Stimulated activated naive CD8-positive, alpha-beta T cell treated with anti-CD3 and anti-CD28 coated beads, Interleukin-15, amount 100 ng/mL, for 72 hours (primary cell): ENCODE results near the gene KRT84.
"Not testable (repeated sequence)": the region's sequence is repeated elsewhere in the genome, so short reads cannot be mapped to it uniquely, and the experiment has no call there.

ENCODE experiments used
- ATAC-seq: fragments of 150-1000 bp; cut with Tn5 transposase; 2 replicates; pipeline ENCODE4 v1.10.0; 2021; ENCODE audit warnings: mild to moderate bottlenecking, moderate library complexity
- DNase-seq, 2 donors: peaks; one replicate each; pipeline ENCODE4 v3.0.0; 2021 to 2022
- H3K27ac Mint-ChIP-seq, 2 donors: one replicate each; pipeline ENCODE4 v1.8.0; 2022; ENCODE audit warnings: mild to moderate bottlenecking in 2 of 2, mixed read lengths in 2 of 2, moderate library complexity in 2 of 2
- H3K27me3 Mint-ChIP-seq: one replicate; pipeline ENCODE4 v1.8.0; 2022; ENCODE audit warnings: mixed read lengths
- H3K4me1 Mint-ChIP-seq: one replicate; pipeline ENCODE4 v1.8.0; 2022; ENCODE audit warnings: mild to moderate bottlenecking, mixed read lengths
- H3K4me3 Mint-ChIP-seq, 2 donors: one replicate each; pipeline ENCODE4 v1.8.0; 2022; ENCODE audit warnings: mild to moderate bottlenecking in 2 of 2, mixed read lengths in 2 of 2, moderate library complexity in 1 of 2
- H3K9me3 Mint-ChIP-seq, 2 donors: one replicate each; pipeline ENCODE4 v1.8.0; 2022; ENCODE audit warnings: mixed read lengths in 2 of 2

KRT84 gene

DNA sequence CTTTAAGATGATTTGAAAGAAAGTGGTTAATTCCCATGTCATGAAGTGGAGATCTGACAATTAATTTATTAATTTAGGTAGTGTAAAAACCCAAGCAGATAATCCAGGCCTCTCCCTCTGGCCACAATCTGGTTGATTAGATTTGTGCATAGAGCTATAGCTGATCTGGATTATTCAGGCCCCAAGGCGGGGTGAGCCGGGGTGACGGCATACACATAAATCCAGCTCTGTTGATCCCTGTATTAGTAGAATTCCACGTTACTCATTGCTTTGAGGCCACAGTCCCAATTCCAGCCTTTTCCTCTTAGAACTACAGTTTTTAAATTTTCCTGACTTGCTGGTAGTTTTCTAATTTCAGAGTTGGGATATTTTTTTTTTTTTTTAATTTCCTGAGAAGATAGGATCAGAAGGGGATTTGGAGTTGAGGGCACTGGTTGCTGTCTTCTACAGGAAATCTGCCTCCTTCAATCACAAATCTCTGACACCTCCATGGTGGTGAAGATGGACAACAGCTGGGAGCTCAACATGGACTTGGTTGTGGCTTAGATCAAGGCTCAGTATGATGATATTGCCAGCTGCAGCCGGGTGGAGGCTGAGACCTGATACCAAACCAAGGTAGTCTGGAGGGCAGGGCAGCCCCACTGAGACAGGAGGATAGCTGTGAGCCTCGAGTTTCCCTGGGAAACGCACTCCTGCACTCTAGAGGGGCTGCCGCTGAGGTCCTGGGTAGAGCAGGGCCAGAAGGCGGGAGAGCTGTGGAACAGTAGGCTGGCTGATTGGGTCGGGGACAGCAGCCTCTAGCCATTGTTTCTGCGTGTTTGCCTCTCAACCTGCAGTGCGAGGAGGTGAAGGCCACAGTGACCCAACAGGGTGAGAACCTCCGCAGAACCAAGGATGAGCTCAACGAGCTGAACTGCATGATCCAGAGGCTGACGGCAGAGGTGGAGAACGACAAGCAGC, 37.6 kb downstream of the KRT84 start:
- no peak overlapping the region for H3K4me3 Mint-ChIP-seq
- DNase-seq = no peak
- ATAC-seq = no peak
- peaks cover 13% of the 10 kb centered on the region for H3K27me3 Mint-ChIP-seq
- H3K27ac Mint-ChIP-seq = no peak overlapping the region
- H3K4me1 Mint-ChIP-seq = peaks cover 14% of the 10 kb centered on the region
- no peaks in the 10 kb centered on the region for H3K9me3 Mint-ChIP-seq

DNA sequence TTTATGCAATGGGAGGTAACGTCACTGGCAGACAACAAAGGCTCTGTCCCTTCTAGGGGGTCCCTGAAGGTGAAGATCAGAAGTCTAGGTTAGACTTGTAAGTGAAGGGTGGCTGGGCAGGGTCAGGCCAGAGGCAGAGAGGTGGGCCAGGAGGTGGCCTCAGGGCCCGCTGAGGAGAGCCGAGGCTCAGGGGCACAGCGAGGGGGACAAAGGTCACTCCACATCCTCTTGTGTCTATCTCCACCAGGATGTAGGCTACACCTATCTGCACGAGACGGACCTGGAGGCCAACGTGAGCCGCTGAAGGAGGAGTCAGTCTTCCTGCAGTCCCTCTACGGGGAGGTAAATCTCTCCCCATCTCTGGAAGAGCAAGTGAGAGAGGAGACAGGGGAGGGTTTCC, 38.4 kb downstream of the KRT84 start:
- ATAC-seq (no peak), DNase-seq (no peak)
- peaks cover 6% of the 10 kb centered on the region for H3K4me1 Mint-ChIP-seq
- H3K9me3 Mint-ChIP-seq = no peaks in the 10 kb centered on the region
- H3K4me3 Mint-ChIP-seq = no peak overlapping the region
- H3K27me3 Mint-ChIP-seq = peaks cover 8% of the 10 kb centered on the region
- H3K27ac Mint-ChIP-seq = no peak overlapping the region

DNA sequence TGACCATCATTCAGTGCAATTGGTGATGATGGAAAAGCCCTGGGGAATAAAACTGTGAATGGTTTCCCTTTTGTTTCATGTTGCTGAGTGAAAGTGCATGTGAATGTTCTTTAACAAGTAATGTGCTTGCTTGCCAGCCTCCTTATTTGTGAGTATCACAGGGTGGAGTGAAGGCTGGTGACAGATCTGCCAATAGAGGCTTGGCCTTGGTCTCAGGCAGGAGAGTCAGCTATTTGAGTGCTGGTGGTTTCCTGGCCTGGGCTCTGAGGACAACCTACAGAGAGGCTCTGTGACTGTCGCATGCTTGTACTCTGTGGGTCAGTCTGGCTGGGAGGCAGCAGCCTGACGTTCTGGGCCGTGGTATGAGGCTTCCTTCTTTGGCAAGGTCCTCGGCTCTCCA, 38.9 kb downstream of the KRT84 start:
- no peak overlapping the region for H3K27ac Mint-ChIP-seq
- H3K9me3 Mint-ChIP-seq = no peaks in the 10 kb centered on the region
- H3K4me3 Mint-ChIP-seq = no peak overlapping the region
- peaks cover 2% of the 10 kb centered on the region for H3K4me1 Mint-ChIP-seq
- DNase-seq (no peak), ATAC-seq (no peak)
- peaks cover 8% of the 10 kb centered on the region for H3K27me3 Mint-ChIP-seq

DNA sequence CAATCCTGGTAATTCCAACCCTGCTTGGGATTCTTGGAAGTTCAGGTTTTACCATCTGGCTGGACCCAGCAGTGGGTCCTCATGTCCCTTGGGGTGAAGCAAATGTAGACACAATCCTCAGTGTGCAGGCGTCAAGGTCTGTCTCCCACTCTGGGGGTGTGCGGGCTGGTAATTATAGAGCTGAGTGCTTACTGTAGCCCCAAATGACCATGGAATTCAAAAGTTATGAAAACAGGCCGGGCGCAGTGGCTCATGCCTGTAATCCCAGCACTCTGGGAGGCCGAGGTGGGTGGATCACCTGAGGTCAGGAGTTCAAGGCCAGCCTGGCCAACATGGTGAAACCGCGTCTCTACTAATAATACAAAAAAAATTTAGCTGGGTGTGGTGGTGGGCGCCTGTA, 40.4 kb downstream of the KRT84 start:
- H3K27ac Mint-ChIP-seq, H3K9me3 Mint-ChIP-seq, ATAC-seq, H3K27me3 Mint-ChIP-seq, H3K4me1 Mint-ChIP-seq, DNase-seq, H3K4me3 Mint-ChIP-seq: not testable (repeated sequence)

DNA sequence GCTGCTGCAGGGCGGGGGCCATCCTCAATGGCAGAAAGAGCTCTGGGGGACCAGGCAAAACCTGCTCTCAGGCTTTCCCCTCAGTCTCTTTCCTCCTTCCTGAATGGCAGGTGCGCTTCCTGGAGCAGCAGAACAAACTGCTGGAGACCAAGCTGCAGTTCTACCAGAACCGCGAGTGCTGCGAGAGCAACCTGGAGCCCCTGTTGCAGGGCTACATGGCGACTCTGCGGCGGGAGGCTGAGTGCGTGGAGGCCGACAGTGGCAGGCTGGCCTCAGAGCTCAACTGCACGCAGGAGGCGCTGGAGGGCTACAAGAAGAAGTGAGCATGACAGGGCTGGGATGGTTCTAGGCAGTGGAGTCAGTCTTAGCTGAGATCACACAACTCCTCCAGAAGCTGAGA, 41.3 kb downstream of the KRT84 start:
- no peak for ATAC-seq
- Mint-ChIP-seq H3K4me1 (no peaks in the 10 kb centered on the region), H3K27ac (no peak overlapping the region), H3K4me3 (no peak overlapping the region), H3K9me3 (no peaks in the 10 kb centered on the region), H3K27me3 (no peaks in the 10 kb centered on the region)
- no peak for DNase-seq

DNA sequence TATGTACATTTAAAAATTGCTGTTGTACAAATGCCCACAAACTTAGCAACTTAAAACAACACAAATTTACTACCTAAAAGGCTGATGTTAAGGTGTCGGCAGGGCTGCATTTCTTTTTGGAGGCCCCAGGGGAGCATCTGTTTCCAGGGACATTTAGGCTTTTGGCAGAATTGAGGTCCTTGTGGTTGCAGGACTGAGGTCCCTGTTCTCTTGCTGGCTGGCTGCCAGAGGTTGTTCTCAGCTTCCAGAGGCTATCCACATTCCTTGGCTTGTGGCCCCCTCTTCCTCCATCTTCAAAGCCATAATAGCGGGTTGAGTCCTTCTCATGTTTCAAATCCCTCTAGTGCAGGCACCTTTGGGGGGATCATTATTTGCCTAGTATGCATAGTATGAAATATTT, 41.9 kb downstream of the KRT84 start:
- H3K4me1 Mint-ChIP-seq = no peaks in the 10 kb centered on the region
- H3K9me3 Mint-ChIP-seq = no peaks in the 10 kb centered on the region
- ATAC-seq (no peak), DNase-seq (no peak)
- no peak overlapping the region for H3K4me3 Mint-ChIP-seq
- H3K27me3 Mint-ChIP-seq = peaks cover 4% of the 10 kb centered on the region
- no peak overlapping the region for H3K27ac Mint-ChIP-seq

DNA sequence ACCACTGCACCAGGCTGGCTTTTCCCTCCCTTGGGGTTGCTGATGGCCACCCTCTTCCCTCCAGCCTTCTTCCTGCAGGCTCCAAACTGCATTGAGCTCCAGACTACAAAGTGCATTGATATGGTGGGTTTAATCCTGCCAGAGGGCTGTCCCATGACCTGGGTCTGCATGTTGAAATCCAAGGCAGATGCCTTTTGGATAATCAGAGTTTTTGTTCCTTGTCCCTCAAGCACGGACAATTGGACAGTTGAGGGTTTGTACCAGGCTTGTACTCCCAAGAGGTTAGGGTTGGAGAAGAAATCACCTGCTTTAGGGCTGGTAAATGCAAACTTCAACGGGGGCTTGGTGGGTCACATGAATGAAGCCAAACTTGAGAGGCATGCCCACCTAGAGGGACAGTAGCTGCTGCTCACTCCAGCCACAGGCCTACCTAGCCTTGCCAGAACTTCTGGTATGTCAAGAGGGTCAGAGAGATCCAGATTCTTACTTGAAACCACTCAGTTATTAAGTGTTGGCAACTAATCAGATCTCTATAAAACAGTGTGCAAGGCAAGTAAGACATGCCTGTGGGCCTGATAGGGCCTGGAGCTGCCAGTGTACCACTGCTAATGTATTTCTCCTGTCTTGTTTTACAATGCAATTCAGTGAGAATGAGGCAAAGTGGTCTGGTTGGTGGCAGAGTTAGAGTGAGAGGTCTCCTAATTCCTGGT, 42.5 kb downstream of the KRT84 start:
- H3K4me1 Mint-ChIP-seq = no peaks in the 10 kb centered on the region
- H3K4me3 Mint-ChIP-seq = no peak overlapping the region
- no peak overlapping the region for H3K27ac Mint-ChIP-seq
- ATAC-seq = no peak
- peaks cover 8% of the 10 kb centered on the region for H3K27me3 Mint-ChIP-seq
- no peaks in the 10 kb centered on the region for H3K9me3 Mint-ChIP-seq
- DNase-seq = no peak

DNA sequence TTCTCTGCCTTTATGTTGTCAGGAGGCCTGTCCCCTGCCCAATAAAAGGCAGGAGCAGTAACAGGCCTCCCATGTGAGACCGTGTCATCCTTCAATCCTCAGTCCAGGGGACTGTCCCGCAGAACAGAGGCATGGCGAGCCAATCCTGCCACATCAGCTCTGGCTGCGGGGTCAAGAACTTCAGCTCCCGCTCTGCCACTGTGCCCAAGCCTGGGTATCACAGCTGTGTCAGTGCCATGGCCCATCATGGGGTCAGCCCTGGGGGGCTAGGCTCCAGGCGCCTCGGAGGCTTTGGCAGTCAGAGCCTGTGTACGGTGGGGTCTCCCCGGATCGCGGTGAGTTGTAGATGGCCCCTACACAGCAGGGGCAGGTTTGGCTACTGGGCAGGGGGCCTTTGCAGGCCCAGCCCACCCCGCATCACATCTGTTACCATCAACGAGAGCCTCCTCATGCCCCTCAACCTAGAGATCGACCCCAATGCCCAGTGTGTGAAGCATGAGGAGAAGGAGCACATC, 44.3 kb downstream of the KRT84 start:
- Mint-ChIP-seq H3K4me3 (no peak overlapping the region), H3K27ac (no peak overlapping the region), H3K27me3 (peaks cover 8% of the 10 kb centered on the region), H3K9me3 (no peaks in the 10 kb centered on the region), H3K4me1 (peaks cover 8% of the 10 kb centered on the region)
- no peak for DNase-seq
- no peak for ATAC-seq

DNA sequence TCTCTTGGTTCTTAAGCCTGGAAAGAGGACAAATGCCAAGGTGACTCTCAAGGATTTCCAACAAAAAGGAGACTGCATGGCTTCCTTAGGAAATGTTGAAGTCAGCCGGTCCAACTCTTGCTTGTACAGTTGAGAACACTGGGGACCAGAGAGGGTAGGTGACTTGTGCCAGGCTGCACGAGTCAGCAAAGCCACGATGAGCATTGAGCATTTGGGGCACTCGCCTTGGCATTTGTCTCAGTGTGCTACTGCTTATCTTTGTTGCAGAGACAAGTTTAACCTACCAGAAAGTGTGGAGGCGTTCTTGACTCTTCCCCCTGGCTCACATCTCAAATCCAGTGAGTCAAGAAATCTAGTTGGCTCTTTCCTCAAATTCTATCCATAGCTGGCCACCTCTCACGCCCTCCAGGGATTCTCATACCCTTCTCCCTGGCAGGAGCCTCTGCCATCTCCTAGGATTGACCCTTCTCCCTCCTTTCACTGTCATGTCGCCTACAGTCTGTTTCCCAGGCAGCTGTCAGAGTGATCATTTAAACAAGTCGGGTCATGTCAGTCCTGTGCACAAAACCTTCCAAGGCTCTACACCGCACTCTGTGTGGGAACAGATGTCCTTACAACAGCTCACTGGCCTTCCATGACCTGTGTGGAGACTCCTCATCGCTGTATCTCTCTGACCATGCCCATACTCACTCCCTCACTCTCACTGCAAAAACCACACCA, 47.1 kb downstream of the KRT84 start:
- ATAC-seq = no peak
- H3K4me1 Mint-ChIP-seq = peaks cover 8% of the 10 kb centered on the region
- H3K27ac Mint-ChIP-seq = peak overlapping the region in 1 of 2 donors; percentile 9
- H3K9me3 Mint-ChIP-seq = no peaks in the 10 kb centered on the region
- H3K4me3 Mint-ChIP-seq = no peak overlapping the region
- H3K27me3 Mint-ChIP-seq = peaks cover 8% of the 10 kb centered on the region
- no peak for DNase-seq

DNA sequence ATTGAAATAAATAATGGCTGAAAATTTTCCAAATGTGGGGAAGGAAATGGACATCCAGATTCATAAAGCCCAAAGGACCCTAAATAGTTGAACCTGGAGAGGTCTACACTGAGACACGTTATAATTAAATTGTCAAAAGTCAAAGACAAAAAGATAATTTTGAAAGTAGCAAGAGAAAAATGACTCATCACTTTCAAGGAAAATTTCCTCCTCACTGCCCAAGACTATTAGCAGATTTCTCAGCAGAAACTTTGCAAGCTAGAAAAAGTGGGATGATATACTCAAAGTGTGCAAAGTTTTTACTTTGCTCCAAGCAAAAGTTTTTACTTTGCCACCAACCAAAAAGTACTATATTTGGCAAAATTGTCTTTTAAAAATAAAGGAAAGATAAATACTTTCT, 48.4 kb downstream of the KRT84 start:
- peaks cover 8% of the 10 kb centered on the region for H3K4me1 Mint-ChIP-seq
- no peak for ATAC-seq
- H3K4me3 Mint-ChIP-seq = no peak overlapping the region
- no peaks in the 10 kb centered on the region for H3K9me3 Mint-ChIP-seq
- no peak overlapping the region for H3K27ac Mint-ChIP-seq
- peaks cover 8% of the 10 kb centered on the region for H3K27me3 Mint-ChIP-seq
- no peak for DNase-seq

DNA sequence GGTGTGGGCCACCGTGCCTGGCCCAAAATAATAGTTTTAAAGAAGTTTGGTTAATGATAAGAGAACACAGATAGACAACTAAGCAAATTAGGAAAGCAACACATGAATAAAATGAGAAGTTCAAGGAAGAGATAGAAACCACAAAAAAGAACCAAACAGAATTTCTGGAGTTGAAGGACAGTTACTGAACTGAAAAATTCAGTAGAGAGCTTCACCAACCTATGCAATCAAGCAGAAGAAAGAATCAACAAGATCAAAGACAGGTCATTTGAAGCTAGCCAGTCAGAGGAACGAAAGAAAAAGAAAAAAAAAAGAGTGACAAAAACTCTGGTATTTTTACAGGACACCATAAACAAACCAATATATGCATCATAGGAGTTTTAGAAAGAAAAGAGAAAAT, 48.8 kb downstream of the KRT84 start:
- H3K9me3 Mint-ChIP-seq = no peaks in the 10 kb centered on the region

DNA sequence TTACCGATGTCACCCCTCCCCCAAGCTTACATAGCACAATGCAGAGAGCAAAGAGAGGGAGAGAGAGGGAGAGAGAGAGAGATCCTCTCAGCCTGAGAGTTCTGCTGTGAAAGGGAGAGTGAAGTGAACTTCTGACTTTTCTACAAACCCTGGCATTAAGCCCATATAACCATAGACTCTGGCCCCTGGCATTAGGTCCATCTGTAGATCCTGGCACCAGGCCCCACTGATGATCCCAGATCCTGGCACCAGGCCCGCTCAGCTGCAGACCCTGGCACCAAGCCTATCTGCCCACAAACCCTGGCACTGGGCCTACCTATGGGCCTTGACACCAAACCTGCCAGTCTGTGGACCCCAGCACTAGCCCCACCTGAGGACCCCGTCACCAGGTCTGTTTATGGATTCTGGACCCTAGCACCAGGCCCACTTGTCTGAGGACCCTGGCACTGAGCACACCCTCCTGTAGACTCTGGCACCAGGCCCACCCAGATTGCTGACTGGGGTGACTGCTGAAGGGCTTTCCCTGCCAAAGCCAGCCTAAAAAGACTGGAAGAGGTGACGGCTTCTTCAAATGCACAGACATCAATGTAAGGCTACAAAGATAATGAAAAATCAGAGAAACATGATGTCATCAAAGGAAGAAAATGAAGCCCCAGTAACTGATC, 49.7 kb downstream of the KRT84 start:
- ATAC-seq (no peak), DNase-seq (no peak)
- Mint-ChIP-seq H3K27me3 (peaks cover 8% of the 10 kb centered on the region), H3K4me3 (no peak overlapping the region), H3K4me1 (peaks cover 8% of the 10 kb centered on the region), H3K9me3 (no peaks in the 10 kb centered on the region), H3K27ac (no peak overlapping the region)

More for the DNA sequence above, 48.8 kb downstream of the KRT84 start:
- peaks cover 8% of the 10 kb centered on the region for H3K4me1 Mint-ChIP-seq
- H3K27me3 Mint-ChIP-seq = peaks cover 8% of the 10 kb centered on the region
- ATAC-seq (no peak), DNase-seq (no peak)
- H3K27ac Mint-ChIP-seq = peak overlapping the region in 1 of 2 donors; percentile 5
- no peak overlapping the region for H3K4me3 Mint-ChIP-seq

DNA sequence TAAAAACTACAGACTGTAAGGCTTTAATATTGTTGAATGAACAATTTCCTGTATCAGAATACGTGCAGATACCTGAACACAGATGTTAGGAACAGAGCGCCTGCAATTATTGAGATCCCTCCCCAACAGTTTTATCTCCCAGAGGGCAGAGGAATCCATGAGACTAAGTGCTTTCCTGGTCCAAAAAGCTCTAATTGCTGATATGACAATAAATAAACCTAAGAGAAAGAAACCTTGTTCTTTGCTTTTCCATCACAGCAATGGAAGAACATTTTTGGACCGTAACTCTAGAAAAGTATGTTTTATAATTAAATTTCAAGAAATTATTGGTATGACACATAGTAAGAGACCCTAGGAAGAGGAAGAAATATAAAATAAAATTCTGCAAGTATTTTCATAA, 51.3 kb downstream of the KRT84 start:
- Mint-ChIP-seq H3K27ac (no peak overlapping the region), H3K27me3 (peaks cover 13% of the 10 kb centered on the region), H3K4me3 (no peak overlapping the region), H3K4me1 (peaks cover 8% of the 10 kb centered on the region), H3K9me3 (no peaks in the 10 kb centered on the region)
- ATAC-seq (no peak), DNase-seq (no peak)

DNA sequence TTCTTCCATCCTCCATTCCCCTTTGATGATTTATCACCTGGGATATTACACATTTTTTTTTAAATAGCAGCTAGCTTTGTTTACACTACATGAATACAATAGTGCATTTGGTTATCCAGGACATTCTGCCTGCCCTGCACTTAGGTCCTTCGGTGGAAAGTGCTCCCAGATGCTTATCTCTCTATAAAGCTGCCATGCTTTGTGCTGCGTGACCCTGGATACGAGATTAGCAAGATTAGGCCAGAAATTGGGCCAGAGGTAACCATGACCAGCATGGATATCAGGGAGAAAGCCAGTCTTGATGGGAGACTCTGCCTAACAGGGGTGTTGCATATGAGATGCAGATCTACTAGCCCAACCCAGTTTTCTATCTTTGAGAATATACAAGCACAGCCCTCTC, 52.1 kb downstream of the KRT84 start:
- ATAC-seq = no peak
- no peak overlapping the region for H3K4me3 Mint-ChIP-seq
- H3K4me1 Mint-ChIP-seq = peaks cover 8% of the 10 kb centered on the region
- DNase-seq = no peak
- peaks cover 13% of the 10 kb centered on the region for H3K27me3 Mint-ChIP-seq
- H3K27ac Mint-ChIP-seq = no peak overlapping the region
- no peaks in the 10 kb centered on the region for H3K9me3 Mint-ChIP-seq

DNA sequence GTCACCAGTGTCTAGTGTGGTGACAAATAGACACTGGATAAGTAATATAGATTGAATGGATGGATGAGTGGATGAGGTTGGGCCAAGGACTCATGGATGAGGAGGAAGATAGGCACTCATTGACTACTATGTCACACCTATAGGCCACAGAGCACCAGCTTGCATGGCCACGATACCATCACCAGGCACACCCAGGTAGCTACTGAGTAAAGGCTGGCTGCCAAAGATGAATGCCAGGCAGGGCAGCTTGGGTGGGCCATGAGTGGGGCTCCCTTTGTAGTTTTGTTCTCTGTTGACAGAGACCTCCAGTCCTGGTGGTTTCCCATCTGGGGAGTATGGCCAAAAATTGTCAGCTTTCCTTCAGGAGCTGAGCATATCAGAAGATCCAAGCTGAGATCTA, 53.1 kb downstream of the KRT84 start:
- H3K4me1 Mint-ChIP-seq = peaks cover 17% of the 10 kb centered on the region
- H3K9me3 Mint-ChIP-seq = no peaks in the 10 kb centered on the region
- peaks cover 13% of the 10 kb centered on the region for H3K27me3 Mint-ChIP-seq
- H3K27ac Mint-ChIP-seq = no peak overlapping the region
- no peak overlapping the region for H3K4me3 Mint-ChIP-seq
- DNase-seq (no peak), ATAC-seq (no peak)
